ENCODE data around the gene OVAAL.

OVAAL gene

DNA sequence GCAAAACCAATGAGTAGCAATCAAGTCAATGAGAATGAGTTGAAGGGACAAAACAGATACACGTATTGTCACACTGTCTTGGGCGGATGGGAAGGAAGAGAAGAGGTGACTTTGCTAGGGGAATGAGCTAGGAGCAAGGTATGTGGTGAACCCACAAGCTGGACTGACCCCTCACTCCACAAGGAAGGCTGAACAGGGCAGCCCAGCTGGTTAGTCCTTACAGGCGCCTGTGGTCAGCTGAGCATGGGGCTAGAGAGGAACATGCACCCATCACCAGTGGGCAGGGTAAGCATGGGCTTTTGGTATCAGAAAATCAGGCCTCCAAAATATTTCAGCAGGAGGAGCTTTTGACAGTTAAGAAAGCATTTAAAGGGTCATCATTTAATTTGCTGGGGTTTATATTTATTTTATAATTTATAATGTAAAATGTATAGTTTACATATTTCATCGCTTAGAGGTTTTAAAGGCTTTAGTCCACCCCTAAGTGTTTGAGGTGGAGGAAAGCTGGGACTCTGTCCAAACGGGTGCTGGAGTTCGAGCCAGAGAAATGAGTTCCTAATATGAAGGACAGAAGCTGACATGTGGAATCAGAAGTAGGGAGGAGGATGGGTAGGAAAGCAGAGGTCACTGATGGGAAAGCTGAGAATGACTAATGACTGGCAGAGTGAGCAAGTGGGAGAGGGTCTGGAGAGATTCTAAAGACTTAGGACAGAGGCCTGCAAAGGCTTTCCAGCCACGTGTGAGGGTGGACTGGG is 34.4 kb upstream of the OVAAL start:
- TF ChIP-seq SIN3A (IDR thresholded peaks at IDR 0.05; ENCODE audit: borderline replicate concordance, insufficient read depth, low read length) (no peak), TAF1 (IDR thresholded peaks at IDR 0.05; ENCODE audit: borderline replicate concordance, insufficient read depth, low read length) (no peak), POLR2AphosphoS5 (IDR thresholded peaks at IDR 0.05; ENCODE audit: low read depth, low read length) (no peak), FOXP2 (optimal IDR thresholded peaks at IDR 0.05; ENCODE audit: borderline replicate concordance, extremely low read depth, extremely low read length, insufficient read depth) (no peak)
- TF ChIP-seq, protein P1, sequence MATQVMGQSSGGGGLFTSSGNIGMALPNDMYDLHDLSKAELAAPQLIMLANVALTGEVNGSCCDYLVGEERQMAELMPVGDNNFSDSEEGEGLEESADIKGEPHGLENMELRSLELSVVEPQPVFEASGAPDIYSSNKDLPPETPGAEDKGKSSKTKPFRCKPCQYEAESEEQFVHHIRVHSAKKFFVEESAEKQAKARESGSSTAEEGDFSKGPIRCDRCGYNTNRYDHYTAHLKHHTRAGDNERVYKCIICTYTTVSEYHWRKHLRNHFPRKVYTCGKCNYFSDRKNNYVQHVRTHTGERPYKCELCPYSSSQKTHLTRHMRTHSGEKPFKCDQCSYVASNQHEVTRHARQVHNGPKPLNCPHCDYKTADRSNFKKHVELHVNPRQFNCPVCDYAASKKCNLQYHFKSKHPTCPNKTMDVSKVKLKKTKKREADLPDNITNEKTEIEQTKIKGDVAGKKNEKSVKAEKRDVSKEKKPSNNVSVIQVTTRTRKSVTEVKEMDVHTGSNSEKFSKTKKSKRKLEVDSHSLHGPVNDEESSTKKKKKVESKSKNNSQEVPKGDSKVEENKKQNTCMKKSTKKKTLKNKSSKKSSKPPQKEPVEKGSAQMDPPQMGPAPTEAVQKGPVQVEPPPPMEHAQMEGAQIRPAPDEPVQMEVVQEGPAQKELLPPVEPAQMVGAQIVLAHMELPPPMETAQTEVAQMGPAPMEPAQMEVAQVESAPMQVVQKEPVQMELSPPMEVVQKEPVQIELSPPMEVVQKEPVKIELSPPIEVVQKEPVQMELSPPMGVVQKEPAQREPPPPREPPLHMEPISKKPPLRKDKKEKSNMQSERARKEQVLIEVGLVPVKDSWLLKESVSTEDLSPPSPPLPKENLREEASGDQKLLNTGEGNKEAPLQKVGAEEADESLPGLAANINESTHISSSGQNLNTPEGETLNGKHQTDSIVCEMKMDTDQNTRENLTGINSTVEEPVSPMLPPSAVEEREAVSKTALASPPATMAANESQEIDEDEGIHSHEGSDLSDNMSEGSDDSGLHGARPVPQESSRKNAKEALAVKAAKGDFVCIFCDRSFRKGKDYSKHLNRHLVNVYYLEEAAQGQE (IDR thresholded peaks at IDR 0.05; ENCODE audit: insufficient read depth in 1 of 2, low read depth in 2 of 2, low read length in 2 of 2): no peak

DNA sequence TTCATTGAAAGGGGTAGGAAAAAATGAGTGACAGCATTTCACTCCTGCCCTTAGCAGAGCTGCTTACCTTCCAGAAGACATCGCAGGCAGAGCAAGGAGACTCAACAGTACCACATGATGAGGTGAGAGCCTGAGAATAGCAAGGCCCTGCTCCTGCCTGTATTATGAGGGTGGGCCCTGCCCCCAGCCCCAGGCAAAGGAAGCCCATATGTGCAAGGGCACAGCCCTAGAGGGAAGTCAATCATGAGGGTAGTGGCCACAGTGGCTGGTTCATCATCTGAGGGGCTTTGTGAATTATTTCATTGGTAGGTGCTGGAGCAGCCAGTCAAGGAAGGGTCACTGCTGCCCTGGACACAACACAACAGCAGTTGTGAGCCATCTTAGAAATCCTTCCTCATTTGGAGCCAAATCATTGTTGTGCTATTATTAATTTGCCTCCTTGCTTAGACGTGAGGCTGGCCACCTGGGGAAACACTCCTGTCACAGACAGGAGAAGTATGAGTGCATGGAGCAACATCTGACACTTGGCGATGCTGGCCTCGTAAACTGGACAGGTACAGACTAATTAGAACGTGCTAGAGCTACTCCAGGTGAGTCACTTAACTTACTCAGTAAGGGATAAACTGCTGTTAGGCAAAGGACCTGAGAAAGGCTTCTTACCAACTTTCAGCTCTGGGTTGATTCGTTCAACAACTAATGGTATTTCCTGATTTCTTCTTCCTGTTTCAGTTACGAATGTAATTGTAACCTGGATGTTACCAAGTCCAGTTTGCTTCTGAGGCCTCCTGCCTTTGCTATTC is 33.6 kb upstream of the OVAAL start:
- TF ChIP-seq SIN3A (IDR thresholded peaks at IDR 0.05; ENCODE audit: borderline replicate concordance, insufficient read depth, low read length) (no peak), POLR2AphosphoS5 (IDR thresholded peaks at IDR 0.05; ENCODE audit: low read depth, low read length) (no peak), TAF1 (IDR thresholded peaks at IDR 0.05; ENCODE audit: borderline replicate concordance, insufficient read depth, low read length) (no peak), FOXP2 (optimal IDR thresholded peaks at IDR 0.05; ENCODE audit: borderline replicate concordance, extremely low read depth, extremely low read length, insufficient read depth) (no peak)
- TF ChIP-seq, protein P1 (IDR thresholded peaks at IDR 0.05; ENCODE audit: insufficient read depth in 1 of 2, low read depth in 2 of 2, low read length in 2 of 2): no peak

DNA sequence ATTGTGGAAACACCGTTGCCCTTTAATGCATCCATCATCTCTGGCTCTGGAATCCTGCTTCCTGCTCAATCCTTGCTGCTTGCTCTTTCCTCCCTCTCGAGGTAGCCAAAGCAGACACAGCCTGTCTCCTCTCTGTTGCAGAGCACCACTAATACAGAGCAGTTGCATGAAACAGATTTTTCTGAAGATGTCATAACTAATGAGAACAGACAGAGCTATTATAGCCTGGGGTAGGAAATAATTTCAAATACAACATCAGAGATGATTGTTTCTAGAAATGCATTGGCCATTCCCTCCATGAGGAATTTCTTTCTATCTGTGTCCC is 33.1 kb upstream of the OVAAL start:
- no peak for TF ChIP-seq FOXP2 (optimal IDR thresholded peaks at IDR 0.05; ENCODE audit: borderline replicate concordance, extremely low read depth, extremely low read length, insufficient read depth)
- TF ChIP-seq, protein P1 (IDR thresholded peaks at IDR 0.05; ENCODE audit: insufficient read depth in 1 of 2, low read depth in 2 of 2, low read length in 2 of 2): no peak
- no peak for TF ChIP-seq TAF1 (IDR thresholded peaks at IDR 0.05; ENCODE audit: borderline replicate concordance, insufficient read depth, low read length)
- no peak for TF ChIP-seq POLR2AphosphoS5 (IDR thresholded peaks at IDR 0.05; ENCODE audit: low read depth, low read length)
- no peak for TF ChIP-seq SIN3A (IDR thresholded peaks at IDR 0.05; ENCODE audit: borderline replicate concordance, insufficient read depth, low read length)

DNA sequence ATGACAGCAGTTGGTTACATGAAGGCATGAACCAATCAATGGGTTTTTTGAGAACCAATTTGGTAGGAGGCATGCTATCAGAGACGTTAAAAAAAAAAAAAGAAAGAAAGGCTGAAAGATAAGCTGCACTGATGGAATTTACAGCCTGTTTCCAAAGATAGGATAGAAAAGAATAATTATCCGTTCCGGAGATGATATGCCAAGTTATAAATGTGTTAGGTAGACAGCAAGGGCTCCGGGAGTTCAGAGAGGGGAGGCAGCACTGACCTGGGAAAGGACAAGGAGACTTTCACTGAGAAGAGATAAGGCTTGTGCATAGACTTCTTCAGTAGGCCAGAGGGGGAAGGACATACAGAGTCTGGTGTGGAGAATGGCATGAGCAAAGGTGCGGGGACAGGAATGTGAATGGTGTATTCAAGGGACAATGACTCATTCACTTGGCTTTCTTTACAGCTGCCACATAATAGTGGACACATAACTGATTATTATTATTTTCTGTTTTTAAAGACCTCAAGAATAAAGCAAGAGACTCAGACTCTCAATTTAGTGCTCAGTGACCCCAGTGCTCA is 31.6 kb upstream of the OVAAL start:
- TF ChIP-seq, protein P1 (IDR thresholded peaks at IDR 0.05; ENCODE audit: insufficient read depth in 1 of 2, low read depth in 2 of 2, low read length in 2 of 2): no peak
- TF ChIP-seq FOXP2 (optimal IDR thresholded peaks at IDR 0.05; ENCODE audit: borderline replicate concordance, extremely low read depth, extremely low read length, insufficient read depth): no peak
- no peak for TF ChIP-seq POLR2AphosphoS5 (IDR thresholded peaks at IDR 0.05; ENCODE audit: low read depth, low read length)
